NOMO-1 treated with DMSO at 0.1 percent for 48 hours (cell line): ENCODE data around the gene CDT1.

Source experiments
- DNase-seq: peaks from one replicate; lab custom pipeline; 2025; ENCODE audit not compliant: unreplicated experiment; lab: John Stamatoyannopoulos, UW

Gene CDT1

GRCh38 chr16:88854306-88855111, 50.9 kb downstream of the CDT1 start:
- DNase-seq = peak; percentile 37

GRCh38 chr16:88855176-88855575, 51.6 kb downstream of the CDT1 start:
- peak; percentile 18 for DNase-seq

GRCh38 chr16:88855736-88856121, 52.1 kb downstream of the CDT1 start:
- DNase-seq = no peak

GRCh38 chr16:88856122-88856827, 52.7 kb downstream of the CDT1 start:
- DNase-seq = no peak

- peak; percentile 92 for DNase-seq
Observed at GRCh38 chr16:88856828-88857727, 53.5 kb downstream of the CDT1 start, which contains the start of the genes GALNS and TRAPPC2L. Gene GALNS, minus strand, starts transcription at chr16:88856947. Its CDS starts 70 bp downstream, at chr16:88856877. Gene TRAPPC2L, plus strand, starts transcription at chr16:88857127. Its CDS starts 24 bp downstream, at chr16:88857151.

- DNase-seq = peak; percentile 86
Observed at GRCh38 chr16:88857728-88858339, 54.2 kb downstream of the CDT1 start.
